Mammary epithelial cell (primary cell): ENCODE measurements around the gene NRL.

Experiments used
- CTCF ChIP-seq, 2 donors: IDR thresholded peaks in 1 of 2; conservative IDR thresholded peaks in 1 of 2; 2 replicates each; pipeline ENCODE4 v1.5.1; 2011 to 2012; ENCODE audit warnings: inconsistent platforms in 2 of 2, low read length in 2 of 2, mild to moderate bottlenecking in 2 of 2, control low read depth in 1 of 2, low read depth in 1 of 2; ENCODE audit not compliant: insufficient read depth in 1 of 2; ENCODE audit errors: extremely low read depth in 1 of 2
- EZH2 ChIP-seq: IDR thresholded peaks from 2 replicates; pipeline ENCODE4 v1.6.1; 2012; ENCODE audit warnings: low read length, inconsistent platforms, borderline replicate concordance

DNA sequence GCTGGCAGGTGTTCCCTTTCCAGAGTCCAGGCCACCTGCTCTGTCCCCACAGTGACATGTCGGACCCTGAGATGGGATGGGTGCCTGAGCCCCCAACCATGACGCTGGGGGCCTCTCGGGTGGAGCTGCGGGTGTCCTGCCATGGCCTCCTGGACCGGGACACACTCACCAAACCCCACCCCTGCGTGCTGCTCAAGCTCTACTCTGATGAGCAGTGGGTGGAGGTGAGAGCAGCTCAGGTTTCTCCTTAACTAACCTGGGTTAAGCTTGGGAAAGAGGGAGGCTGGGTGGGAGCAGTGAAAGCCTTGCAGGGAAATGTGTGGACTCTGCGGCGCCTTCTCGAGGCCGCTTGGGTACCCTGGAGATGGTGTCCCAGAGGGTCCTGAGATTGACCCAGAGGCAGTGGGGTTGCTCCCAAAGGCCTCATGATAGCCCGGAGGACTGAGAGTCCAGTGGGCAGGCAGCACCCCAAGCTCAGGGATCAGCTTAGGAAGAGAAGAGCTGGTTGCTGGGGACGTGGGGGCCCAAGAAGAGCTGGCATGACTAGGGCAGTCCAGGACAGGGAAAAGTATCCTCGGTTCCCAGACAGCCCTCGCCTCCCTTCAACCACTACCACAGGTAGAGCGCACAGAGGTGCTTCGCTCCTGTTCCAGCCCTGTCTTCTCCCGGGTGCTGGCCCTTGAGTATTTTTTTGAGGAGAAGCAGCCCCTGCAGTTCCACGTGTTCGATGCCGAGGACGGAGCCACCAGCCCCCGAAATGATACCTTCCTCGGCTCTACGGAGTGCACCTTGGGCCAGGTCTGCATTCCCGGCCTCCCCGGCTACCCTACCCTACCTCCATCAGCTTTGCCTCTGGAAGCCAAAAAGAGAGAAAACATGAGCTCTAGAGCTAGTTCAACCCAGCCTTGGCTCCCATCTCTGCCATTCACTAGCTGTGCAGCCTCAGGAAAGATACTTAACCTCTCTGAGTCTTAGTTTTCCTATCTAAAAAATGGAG is 41.6 kb downstream of the NRL start:
- TF ChIP-seq CTCF (conservative IDR thresholded peaks at IDR 0.05 in 1 of 2, IDR thresholded peaks at IDR 0.05 in 1 of 2; ENCODE audit: extremely low read depth in 1 of 2, insufficient read depth in 1 of 2, low read depth in 1 of 2, low read length in 2 of 2), result no peak
- no peak for TF ChIP-seq EZH2
